Fibroblast of skin of abdomen (primary cell): ENCODE results near the gene ACAA1.

ENCODE experiments used
- DNase-seq: peaks from one replicate; pipeline ENCODE4 v3.0.0-alpha.2; 2013

Gene ACAA1

DNA sequence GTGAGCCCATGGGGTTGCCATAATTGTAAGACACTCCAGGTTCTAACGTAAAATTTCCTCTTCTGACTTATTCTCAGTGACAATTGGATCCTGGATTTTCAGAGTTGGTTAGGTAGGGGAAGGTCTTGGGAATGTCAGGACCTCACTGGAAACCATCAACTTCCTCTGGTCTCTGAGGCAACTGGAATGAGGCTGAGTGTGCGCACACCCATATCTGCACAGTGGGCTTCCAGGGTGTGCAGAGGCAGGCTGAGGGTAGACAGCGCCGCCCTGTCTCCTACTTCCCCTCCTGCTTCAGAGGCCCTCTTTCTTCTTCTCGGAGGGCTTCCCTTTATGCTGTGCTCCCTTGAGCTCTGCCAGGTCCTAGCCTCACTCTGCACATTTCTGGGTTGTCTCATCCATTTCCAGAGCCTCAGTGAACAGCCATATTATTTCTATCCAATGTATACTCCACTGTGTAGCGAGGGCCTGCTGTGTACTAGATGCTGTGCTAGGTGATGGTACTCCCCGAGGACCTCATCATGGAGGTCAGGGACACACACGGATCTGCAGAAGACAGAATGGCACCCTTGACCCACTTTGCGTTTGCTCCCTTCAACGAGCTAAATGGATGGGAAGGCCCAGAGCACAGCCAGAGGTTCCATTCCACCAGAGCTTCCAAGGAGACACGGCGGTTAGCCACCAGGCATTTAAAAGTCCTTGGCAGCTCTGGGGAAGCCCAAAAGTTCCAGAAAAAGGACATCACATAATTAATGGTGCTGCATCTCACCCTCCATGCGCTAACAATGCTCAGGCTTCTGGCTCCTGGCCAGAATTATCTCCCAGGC is 18.3 kb downstream of the ACAA1 start:
- no peak for DNase-seq

DNA sequence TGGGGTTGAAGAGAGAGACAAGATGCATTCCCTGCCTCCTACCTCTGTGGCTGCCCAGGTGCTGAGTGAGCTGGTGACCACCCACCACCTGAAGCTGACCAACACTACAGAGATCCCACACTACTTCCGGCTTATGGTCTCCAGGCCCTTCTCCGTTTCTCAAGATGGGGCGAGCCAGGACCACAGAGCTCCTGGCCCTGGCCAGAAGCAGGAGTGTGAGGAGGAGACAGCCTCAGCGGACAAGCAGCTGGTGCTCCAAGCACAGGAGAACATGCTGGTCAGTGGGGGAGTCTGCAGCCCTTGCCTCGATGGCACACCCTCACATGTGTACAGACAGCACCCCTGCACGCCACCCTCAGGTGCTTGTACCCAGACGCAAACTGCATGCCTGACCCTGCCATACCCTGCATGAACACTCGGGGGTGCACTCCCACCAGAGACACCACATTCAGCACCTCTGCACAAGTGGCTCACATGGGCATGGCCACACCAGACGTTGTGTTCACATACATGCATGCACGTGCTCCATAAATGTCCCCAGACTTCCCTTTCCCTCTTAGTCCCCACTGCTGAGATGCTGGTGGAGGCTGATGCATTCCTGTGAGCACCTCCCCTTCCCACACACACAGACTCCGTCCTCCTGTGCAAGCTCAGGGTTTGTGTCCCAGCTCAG is 19.0 kb downstream of the ACAA1 start:
- peak; percentile 48 for DNase-seq

DNA sequence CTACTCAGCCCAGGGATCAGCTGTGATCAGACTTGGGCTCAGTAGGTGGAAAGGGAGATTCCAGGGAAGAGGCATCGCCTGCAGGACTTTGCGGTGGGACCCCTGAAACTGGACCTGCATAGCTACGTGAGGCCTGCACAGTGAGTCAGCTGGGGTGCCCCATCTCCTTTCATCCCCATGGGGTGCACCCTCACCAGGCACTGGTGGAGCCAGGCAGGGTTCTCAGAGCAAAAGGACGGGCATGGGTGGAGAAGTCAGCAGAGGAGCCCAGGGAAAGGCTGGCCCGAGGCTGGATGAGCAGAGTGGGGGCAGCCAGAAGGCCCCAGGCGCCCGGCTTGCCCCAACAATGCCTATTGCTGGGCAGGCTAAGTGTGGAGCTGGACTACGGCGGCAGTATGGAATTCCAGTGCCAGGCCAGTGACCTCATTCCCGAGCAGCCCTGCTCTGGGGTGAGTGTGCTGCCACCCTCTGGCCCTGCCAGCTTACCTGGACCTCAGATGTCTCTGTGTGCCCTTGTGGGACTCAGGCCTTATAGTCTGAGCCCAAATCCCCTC is 19.7 kb downstream of the ACAA1 start:
- no peak for DNase-seq

DNA sequence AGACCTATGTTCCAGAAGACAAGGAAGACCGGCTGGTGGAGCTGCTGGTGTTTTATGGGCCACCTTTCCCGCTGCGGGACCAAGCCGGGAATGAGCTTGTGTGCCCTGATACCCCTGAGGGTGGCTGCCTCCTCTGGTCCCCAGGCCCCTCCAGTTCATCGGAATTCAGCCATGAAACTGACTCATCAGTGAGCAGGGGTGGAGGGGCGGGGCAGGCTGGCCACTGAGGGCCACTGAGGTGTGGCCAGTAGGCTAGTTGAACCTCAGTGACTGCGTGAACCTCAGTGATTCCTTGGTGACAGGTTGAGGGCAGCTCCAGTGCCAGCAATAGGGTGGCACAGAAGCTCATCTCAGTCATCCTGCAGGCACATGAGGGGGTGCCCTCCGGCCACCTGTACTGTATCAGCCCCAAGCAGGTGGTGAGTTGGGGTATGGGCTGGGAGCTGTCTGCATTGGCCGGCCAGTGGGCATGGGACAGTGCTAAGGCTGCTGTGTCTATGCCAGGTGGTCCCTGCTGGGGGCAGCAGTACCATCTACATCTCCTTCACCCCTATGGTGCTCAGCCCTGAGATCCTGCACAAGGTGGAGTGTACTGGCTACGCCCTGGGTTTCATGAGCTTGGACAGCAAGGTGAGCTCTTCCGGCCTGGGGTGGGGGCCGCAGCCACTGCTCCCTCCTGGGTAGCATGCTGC is 20.3 kb downstream of the ACAA1 start:
- DNase-seq = no peak

DNA sequence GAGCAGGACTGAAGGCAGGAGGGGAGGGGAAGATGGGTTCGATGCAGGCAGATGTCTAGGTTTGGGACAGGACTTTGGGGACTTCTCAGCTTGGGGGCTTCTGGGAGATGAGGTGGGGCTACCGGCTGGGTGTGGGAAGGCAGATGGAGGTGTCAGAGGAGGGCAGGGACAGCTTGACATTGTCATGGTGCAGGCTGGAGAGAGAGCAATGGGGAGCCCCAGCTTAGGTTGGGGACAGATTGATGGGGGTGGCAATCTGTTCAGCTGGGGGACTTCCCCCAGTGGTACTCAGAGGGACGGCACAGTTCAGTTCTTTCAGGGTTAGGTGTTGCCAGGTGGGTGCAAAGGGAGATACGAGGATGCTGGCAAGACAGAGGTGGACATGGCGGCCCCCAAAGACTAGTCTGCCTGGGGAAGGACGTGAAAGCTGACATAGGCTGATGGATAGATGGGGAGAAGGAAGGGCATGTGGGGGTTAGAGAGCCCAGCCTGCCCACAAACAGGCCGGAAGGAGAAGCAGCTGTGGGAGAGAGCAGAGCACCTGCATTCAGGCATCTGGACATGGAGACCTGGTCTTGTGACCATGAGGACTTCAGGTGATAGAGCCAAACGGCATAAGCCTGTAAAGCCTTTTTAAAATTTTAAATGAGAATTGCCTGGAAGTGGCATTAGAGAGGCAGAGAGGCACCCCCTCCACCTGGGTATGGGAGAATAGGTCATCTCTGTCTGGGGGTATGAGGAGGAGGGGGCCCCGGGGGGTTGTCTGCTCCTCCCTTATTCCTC is 21.1 kb downstream of the ACAA1 start:
- no peak for DNase-seq

DNA sequence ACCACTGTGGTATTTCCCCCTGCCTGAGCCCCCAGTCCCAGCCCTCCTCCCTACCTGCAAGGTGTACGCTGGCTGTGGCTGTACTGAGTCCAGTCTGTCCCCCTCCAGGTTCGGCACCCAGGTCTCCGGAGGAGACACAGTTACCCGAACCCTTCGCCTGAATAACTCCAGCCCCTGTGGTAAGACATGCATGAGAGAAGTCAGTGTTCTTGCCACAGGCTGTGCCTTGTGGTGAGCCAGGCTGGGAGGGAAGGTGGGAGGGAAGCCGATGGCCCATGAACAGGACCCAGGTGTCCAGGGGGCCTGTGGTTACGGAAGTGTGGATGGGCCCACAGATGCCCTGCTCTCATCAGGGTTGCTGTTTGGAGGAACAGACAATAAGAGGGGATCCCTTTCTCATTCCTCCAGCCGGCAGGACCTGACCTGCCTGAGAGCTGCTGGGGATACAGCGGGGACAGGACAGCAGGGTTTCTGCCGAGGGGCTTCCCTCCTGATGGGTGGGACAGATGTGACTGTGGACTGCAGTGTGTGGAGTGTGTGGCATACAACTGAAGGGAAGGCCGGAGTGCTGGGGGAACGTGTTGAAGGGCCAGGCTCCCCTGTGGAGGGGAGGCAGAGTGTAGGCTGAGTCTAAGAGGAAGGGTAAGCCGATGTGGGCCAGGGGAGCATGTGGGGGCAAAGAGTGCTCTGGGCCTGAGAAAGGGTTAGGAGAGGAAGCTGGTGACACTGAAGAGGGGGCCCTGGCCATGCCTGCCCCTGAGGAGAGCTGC is 21.9 kb downstream of the ACAA1 start:
- no peak for DNase-seq

DNA sequence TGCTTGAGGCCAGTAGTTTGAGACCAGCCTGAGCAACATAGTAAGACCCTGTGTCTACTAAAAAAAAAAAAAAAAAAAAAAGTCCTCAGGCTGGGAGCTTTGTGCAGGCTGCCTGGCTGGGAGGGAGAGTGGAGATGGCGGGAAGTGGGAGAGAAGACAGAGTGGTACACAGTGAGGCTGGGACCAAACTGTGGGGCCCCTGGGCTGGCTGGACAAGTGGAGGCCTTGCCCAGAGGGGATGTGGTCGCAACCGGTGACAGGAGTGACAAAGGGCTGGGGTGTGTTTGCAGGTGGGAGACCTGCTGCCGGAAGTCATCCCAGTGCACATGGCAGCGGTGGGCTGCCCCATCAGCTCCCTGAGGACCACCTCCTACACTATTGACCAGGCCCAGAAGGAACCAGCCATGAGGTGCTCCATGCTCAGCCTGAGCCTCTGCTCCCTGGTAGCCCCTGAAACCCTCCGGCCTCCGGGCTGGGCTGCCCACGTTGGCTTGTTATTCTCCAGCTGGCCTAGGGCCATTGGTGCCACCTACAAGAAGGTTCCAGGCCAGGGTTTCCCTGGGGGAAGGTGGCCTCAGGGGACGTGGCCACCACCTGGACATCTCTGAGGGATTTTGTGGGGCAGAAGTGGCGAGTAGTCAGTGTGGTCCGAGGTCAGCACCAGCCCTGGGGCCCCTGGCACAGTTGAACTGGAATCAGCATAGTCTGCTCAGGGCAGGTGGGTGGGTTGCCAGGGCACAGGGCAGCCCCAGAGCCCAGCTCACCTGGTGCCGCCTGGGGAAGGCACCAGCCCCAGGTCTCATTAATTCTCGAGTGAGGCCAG is 22.7 kb downstream of the ACAA1 start:
- DNase-seq = no peak

DNA sequence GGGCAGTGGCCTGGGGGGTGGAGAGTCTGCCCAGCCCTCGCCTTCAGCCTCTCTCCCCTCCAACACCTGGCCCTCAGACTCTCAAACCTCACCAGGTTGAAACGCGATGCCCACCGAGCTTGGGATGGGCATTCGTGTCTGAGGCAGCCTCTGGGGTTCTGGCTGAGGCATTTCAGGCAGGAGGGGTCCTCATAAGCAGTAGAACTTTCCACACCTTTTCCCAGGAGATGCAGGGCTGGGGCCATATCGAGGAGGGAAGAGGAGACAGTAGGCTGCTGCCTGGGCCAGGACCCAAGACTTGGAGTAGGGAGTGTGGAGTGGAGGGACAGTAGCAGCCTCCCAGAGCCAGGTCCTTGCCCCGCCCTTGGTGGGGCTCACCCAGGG is 24.6 kb downstream of the ACAA1 start:
- DNase-seq = no peak

DNA sequence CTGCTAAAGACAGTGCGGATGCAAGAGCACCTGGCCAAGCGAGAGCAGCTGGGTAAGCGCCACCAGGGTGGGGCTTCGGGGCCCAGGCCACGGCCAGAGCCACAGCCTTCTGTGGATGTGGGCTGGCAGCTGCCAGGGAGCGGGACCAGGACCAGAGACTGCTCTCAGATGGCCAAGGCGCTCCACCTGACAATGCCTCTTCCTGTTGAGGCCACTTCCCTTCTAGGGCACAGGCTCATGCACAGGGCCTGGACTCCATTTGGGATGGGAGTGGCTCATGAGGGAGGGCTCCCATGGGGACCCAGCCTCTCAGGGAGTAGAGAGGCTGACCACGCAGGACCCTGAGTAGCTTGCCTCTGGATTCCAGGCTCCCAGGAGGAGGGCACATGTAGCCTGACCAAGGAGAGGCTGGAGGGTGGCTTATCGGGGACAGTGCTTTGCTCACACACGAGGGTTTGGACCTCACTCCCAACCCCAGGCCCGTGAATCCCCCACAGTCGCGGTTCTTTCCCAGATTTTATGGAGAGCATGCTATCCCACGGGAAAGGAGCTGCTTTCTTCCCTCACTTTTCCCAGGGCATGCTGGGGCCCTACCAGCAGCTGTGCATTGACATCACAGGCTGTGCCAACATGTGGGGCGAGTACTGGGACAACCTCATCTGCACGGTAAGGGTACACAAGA is 25.1 kb downstream of the ACAA1 start:
- DNase-seq = no peak

DNA sequence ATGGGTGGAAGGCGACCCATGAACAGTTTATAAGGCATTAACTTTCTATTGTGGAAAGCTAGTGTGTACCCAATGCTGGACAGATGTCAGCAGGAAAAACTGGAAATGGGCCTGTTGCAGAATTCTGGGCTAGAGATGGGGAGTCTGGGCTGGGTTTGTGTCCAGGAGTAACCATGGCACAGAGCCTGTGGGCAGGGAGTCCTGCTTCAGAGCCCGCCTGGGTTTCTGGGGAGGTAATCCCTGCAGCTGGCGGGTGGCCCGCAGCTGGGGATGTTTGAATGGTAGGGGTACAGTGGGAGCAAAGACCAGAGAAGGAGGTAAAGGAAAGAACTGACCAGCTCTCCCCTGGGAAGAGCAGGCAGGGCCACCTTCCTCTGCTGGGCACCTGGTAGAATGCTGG is 25.7 kb downstream of the ACAA1 start:
- no peak for DNase-seq

DNA sequence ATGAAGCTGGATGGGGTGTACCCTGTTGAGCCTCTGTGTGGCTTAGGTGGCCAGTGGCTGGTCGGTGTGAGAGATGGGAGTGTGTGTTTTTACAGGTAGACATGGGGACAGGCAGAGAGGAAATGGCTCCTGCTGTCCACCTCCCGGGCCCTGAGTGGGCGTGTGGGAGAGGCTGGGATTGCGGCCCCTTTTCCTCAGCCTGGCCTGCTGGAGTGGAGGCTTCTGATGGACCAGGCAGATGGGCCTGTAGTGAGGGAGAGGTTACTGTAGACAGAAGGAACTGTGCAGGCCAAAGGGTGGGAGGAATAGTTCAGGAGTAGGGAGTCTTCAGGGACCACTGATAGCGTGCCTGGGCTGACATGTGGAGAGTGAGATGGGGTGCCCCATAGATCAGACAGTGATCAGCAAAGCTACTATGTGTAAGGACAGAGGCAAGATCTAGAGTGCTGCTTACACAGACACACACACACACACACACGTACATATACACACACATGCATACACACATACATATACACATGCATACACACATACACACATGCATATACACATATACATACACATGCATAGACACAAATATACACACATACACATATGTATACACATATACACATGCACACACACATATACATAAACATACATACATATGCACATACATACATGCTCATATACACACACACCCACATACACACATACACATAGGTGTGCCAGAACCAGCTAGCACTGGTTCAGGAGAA is 26.4 kb downstream of the ACAA1 start:
- DNase-seq = no peak

DNA sequence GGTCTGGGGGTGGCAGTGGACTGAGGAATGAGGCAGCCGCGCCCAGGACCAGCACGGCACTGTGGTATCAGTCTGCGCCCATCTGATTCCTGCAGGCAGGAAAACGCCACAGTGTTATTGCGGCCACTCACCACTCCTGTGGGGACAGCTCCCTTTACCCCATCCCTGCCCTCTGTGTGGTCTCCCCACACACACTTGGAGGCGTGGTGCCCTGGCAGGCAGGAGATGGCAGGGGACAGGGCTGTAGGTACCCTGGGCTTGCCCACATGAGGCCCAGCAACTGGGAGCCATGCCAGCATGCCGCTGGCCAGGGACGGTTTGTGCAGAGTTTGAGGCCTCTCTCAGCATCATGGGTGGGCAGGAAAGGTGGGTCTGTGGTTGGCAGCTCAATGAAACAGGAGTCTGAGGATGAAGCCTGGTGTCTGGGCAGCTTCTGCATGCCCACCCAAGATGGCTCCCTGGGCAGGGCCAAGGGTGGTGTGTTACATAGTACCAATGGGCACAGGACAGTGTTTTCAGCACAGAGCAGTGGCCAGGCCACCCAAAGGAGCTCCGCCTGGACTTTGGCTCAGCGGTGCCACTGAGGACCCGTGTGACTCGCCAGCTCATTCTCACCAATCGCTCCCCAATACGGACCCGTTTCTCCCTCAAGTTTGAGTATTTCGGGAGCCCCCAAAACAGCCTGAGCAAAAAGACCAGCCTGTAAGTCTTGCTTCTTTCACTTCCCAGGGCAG is 27.2 kb downstream of the ACAA1 start:
- DNase-seq = no peak

DNA sequence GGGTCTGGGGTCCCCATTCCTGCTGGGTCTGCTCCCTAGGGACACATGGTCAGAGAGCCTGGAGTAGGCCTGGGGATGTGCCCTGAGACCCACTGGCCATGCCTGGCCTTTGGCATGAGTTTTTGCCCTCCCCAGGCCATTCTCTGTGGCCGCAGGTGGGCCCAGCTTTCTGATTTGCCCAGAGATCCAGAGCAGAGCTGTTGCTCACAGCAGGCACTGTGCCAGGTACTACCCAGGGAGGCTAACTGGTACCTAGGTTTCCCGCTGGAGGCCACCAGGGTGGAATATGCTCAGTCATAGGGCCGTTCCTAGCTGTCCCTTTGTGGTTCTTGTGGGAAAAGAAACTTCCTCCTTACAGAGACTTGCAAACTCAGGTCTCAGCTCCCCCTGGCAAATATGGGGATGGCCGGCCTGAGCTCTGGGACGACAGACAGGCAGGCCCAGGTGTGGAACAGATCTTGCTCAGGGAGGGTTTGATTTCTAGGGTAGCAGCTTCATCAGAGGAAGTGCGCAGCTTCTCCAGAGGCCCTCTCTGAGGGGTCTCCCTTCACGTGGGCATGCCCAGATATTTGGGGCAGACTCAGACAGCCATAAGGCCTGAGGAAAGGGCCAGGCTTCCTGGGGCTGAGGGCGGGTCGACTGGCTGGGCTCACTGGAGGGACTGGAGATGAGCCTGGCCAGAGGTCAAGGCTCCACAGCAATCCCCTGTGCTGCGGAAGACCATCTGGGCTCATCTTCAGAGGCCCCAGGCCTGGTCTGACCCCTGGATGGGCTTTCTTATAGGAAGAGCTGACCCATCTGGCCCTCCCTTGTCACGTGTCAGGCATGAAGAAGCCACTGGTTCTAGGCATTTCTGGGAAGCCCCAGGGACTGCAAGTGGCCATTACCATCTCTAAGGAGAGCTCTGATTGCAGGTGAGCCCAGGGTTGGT is 28.0 kb downstream of the ACAA1 start:
- no peak for DNase-seq

DNA sequence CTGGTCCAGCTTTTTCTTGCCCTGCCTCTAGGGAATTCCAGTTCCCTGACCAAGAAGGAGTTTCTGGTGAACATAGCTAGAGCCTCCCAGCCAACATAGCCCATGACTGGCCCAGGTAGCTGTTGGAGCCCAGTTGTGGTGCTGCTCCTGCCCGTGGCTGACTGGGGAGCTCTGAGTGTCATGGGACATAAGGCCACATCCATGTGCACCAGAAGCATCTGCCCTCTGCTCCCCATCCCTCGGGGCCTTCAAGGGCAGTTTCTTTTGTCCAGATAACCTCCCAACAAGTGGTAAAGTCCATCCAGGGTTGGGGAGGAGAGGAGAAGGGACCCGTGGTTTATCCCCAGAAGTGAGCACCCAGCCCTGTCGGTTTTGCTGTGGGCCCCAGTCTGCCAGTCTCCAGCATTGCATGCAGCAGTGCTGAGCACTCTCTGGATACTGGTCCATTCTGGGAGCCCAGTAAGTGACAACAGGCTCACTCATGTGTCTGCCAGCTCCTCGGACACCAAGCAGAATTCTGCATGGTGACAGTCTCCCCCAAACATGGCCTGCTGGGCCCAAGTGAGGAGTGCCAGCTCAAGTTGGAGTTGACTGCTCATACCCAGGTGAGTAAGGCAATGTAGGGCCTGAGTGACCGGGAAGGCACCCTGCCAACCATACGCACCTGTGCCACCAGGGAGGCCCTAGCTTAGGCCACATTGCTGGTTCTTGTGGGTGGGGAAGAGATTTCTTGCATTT is 28.8 kb downstream of the ACAA1 start:
- DNase-seq = no peak

DNA sequence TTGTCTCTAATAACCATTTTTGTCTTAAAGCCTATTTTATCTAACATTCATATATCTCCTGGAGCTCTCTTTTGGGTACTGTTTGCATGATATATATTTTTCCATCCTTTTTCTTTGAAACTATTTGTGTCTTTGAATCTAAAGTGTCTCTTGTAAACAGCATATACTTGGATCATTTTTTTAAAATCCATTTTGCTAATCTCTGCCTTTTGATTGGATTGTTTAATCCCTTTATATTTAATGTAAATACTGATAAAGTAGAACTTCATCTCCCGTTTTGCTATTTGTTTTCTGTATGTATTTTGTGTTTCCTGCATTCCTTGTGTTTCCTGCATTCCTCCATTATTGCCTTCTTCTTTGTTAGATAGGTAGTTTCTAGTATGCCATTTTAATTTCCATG is 31.4 kb downstream of the ACAA1 start:
- DNase-seq = no peak

DNA sequence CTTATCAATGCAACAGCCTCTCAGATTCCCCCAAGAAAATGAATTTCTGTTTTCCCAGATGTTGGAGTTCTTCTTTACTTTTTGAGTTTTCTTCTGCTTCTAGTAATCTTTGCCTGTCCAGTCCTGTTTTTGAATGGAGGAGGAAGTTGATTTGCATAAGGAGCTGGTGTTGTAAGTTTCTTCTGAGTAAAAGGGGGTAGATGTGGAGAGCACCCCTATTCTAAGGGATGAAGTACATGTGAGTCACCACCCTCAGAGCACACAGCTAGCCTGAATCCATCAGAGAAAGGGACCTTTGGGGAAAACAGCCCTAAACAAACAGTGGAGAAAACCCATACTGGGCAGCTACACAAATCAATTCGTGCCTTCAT is 34.5 kb downstream of the ACAA1 start:
- DNase-seq = no peak
